ENCODE results near the gene DIAPH3. TPM values are rescaled to one million over a fixed set of nuclear protein-coding genes. Genes with fewer than 3 reads are reported as not detected.

The DIAPH3 gene
- total RNA-seq, 4 donors from 2014 or later, result 0.20 to 0.30 TPM; not detected in 2

GRCh38 chr13:59893266-59893665 is 270.5 kb downstream of the DIAPH3 start:
- no peak for DNase-seq (ENCODE audit: low spot score in 2 of 2)
- Histone ChIP-seq H3K9me3 (no peaks in the 10 kb centered on the region), H3K27ac (no peak overlapping the region), H3K36me3 (no peaks in the 10 kb centered on the region), H3K4me3 (no peak overlapping the region), H3K27me3 (no peaks in the 10 kb centered on the region), H3K4me1 (no peaks in the 10 kb centered on the region)
- TF ChIP-seq POLR2A (IDR thresholded peaks at IDR 0.05), result no peak
- TF ChIP-seq CTCF (IDR thresholded peaks at IDR 0.05), result no peak
- TF ChIP-seq EP300 (IDR thresholded peaks at IDR 0.05), result no peak
- WGBS, 2 donors, result 78 to 86% methylated on average over 1 of the region's 1 CpG

- TF ChIP-seq EP300 (IDR thresholded peaks at IDR 0.05), result no peak
- TF ChIP-seq CTCF (IDR thresholded peaks at IDR 0.05), result no peak
- TF ChIP-seq POLR2A (IDR thresholded peaks at IDR 0.05), result no peak
- Histone ChIP-seq H3K36me3 (no peaks in the 10 kb centered on the region), H3K27ac (no peak overlapping the region), H3K4me1 (no peaks in the 10 kb centered on the region), H3K27me3 (no peaks in the 10 kb centered on the region), H3K4me3 (no peak overlapping the region), H3K9me3 (no peaks in the 10 kb centered on the region)
- DNase-seq (ENCODE audit: low spot score in 2 of 2), result no peak
Measured at GRCh38 chr13:59891053-59891452, 272.7 kb downstream of the DIAPH3 start.

DNA sequence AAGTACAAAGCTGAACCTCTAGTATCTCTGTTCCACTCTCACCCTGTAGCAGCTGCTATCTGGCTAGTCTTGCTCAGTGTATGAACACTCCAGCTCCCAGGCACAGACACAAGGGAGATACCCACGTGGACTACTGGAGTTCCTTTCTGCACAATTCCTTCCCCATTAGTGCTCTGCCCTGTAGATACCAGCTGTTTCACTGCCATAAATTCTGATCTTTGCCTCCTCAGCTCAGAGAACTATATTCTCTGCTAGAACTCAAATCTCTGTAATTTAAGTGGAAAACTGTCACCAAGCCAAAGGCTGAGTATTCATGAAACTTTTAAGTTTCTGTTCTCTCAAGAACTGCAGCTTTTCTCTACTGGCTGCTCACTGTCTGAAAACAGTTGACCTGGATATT is 273.7 kb downstream of the DIAPH3 start:
- WGBS, 2 donors, result 30 to 54% methylated on average over 1 of the region's 1 CpG
- no peak overlapping the region for H3K4me3 ChIP-seq

DNA sequence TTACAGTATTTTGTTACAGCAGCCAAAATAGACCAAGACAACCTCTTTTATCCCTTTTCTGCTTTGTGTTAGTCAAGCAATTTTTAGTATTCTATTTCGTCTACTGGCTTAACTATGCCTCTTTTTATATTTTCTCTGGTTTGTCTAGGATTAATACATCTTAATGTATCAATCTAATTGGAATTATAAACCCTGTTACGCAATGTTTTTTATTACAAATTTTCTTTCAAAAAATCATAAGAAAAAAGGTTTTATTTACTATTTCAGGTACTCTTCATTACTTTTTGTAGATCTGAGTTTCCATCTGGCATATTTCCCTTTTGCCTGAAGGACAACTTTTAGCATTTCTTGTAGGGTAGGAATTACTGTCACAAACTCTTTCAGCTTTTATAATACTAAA is 275.3 kb downstream of the DIAPH3 start:
- no peak overlapping the region for H3K4me3 ChIP-seq
- no peaks in the 10 kb centered on the region for H3K27me3 ChIP-seq
- no peaks in the 10 kb centered on the region for H3K4me1 ChIP-seq
- WGBS, 2 donors, result 95 to 99% methylated on average over 2 of the region's 2 CpGs
- TF ChIP-seq CTCF (IDR thresholded peaks at IDR 0.05) (no peak), POLR2A (IDR thresholded peaks at IDR 0.05) (no peak), EP300 (IDR thresholded peaks at IDR 0.05) (no peak)
- no peak overlapping the region for H3K27ac ChIP-seq
- DNase-seq (ENCODE audit: low spot score in 2 of 2), result no peak
- no peaks in the 10 kb centered on the region for H3K36me3 ChIP-seq
- no peaks in the 10 kb centered on the region for H3K9me3 ChIP-seq

More for the DNA sequence above, 273.7 kb downstream of the DIAPH3 start:
- Histone ChIP-seq H3K27ac (no peak overlapping the region), H3K9me3 (no peaks in the 10 kb centered on the region), H3K27me3 (no peaks in the 10 kb centered on the region), H3K4me1 (no peaks in the 10 kb centered on the region), H3K36me3 (no peaks in the 10 kb centered on the region)
- TF ChIP-seq CTCF (IDR thresholded peaks at IDR 0.05) (no peak), EP300 (IDR thresholded peaks at IDR 0.05) (no peak), POLR2A (IDR thresholded peaks at IDR 0.05) (no peak)
- DNase-seq (ENCODE audit: low spot score in 2 of 2), result no peak

DNA sequence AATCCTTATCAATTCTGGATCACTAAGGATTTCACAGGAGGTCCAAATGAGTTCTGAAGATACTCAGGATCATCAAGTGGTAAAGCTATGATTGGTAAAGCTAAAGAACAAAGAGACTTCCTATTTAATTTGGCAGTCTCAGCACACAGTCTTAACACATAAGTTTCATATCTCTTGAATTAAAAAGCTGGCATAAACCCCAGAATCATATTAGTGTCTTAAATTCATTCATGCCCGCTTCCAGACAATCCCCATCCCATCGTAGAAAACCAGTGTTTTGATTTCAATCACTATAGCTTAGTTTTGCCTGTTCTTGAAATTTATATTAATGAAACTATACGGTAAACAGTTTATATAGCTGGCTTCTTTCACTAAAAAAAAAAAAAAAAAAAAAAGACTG is 278.7 kb downstream of the DIAPH3 start:
- Histone ChIP-seq H3K4me3 (no peak overlapping the region), H3K27me3 (no peaks in the 10 kb centered on the region), H3K27ac (no peak overlapping the region), H3K9me3 (no peaks in the 10 kb centered on the region), H3K4me1 (no peaks in the 10 kb centered on the region), H3K36me3 (no peaks in the 10 kb centered on the region)
- DNase-seq (ENCODE audit: low spot score in 2 of 2), result no peak
- WGBS, 2 donors, result 56 to 71% methylated on average over 3 of the region's 3 CpGs
- TF ChIP-seq POLR2A (IDR thresholded peaks at IDR 0.05), result no peak
- no peak for TF ChIP-seq CTCF (IDR thresholded peaks at IDR 0.05)
- TF ChIP-seq EP300 (IDR thresholded peaks at IDR 0.05), result no peak
